IMR-90 (cell line): ENCODE measurements around the gene PPDPF. TPM values are rescaled to one million over a fixed set of nuclear protein-coding genes. Genes with fewer than 3 reads are reported as not detected.

ENCODE experiments used
- ATAC-seq: fragments of 200-7000 bp; cut with Tn5 transposase; 2 replicates; pipeline ENCODE4 v1.9.1; 2020; ENCODE audit warnings: low read depth, mild to moderate bottlenecking, moderate library complexity
- BruUV-seq: library from RNA; stranded (reverse); fragments of 400-500 nt; replicated peaks from 2 replicates; lab custom pipeline; 2021; lab: Mats Ljungman, UMichigan
- CTCF ChIA-PET: fragments of 300-600 bp; formaldehyde crosslinking; extraction: SDS; loops from one replicate; lab custom pipeline; 2021; ENCODE audit warnings: antibody characterized with exemption; lab: Yijun Ruan, JAX
- POLR2A ChIA-PET: fragments of 300-600 bp; sonication (Branson Sonifier 250); formaldehyde crosslinking; loops from one replicate; lab custom pipeline; 2022; ENCODE audit warnings: antibody characterized with exemption; ENCODE audit not compliant: unreplicated experiment; lab: Charles Lee
- DNase-seq: peaks from one replicate; pipeline ENCODE4 v3.0.0; 2013
- H2AFZ ChIP-seq: replicated peaks from 2 replicates; pipeline ENCODE3; 2013; ENCODE audit warnings: low read length, mild to moderate bottlenecking; ENCODE audit not compliant: poor library complexity
- H2AK5ac ChIP-seq: 2 replicates; pipeline ENCODE4 v1.6.1; 2013; ENCODE audit warnings: low read depth, low read length, inconsistent platforms
- H2AK9ac ChIP-seq: replicated peaks from 2 replicates; pipeline ENCODE3; 2013; ENCODE audit warnings: mild to moderate bottlenecking, low read depth, low read length, moderate library complexity; ENCODE audit not compliant: poor library complexity
- H2BK120ac ChIP-seq: 2 replicates; pipeline ENCODE4 v1.6.1; 2013; ENCODE audit warnings: low read depth, low read length, inconsistent platforms
- H2BK15ac ChIP-seq: 3 replicates; pipeline ENCODE4 v1.6.1; 2013; ENCODE audit warnings: low read depth, low read length, inconsistent platforms
- H2BK20ac ChIP-seq: 2 replicates; pipeline ENCODE4 v1.6.1; 2013; ENCODE audit warnings: low read depth, mild to moderate bottlenecking, inconsistent platforms, low read length, moderate library complexity
- H2BK5ac ChIP-seq: 2 replicates; pipeline ENCODE4 v1.6.1; 2013; ENCODE audit warnings: mild to moderate bottlenecking, low read depth, low read length, inconsistent platforms; ENCODE audit not compliant: poor library complexity, severe bottlenecking
- H3K14ac ChIP-seq: replicated peaks from 2 replicates; pipeline ENCODE4 v1.6.1; 2013; ENCODE audit warnings: low read depth, low read length, inconsistent platforms
- H3K18ac ChIP-seq: 2 replicates; pipeline ENCODE4 v1.6.1; 2013; ENCODE audit warnings: low read depth, low read length, control low read depth
- H3K23ac ChIP-seq: 2 replicates; pipeline ENCODE4 v1.6.1; 2013; ENCODE audit warnings: low read depth, low read length, inconsistent platforms
- H3K27ac ChIP-seq: 2 replicates; pipeline ENCODE4 v1.5.1; 2013; ENCODE audit warnings: mild to moderate bottlenecking, control low read depth, low read length; ENCODE audit not compliant: insufficient read depth
- H3K27me3 ChIP-seq: 2 replicates; pipeline ENCODE4 v1.6.1; 2013; ENCODE audit warnings: low read length; ENCODE audit not compliant: control insufficient read depth, insufficient read depth
- H3K36me3 ChIP-seq: 2 replicates; pipeline ENCODE4 v1.6.1; 2013; ENCODE audit warnings: low read length, mixed read lengths; ENCODE audit not compliant: control insufficient read depth, insufficient read depth
- H3K4ac ChIP-seq: 2 replicates; pipeline ENCODE4 v1.6.1; 2013; ENCODE audit warnings: low read depth, low read length, inconsistent platforms
- H3K4me1 ChIP-seq: 2 replicates; pipeline ENCODE4 v1.6.1; 2013; ENCODE audit warnings: low read length, mixed read lengths; ENCODE audit not compliant: control insufficient read depth, insufficient read depth
- H3K4me2 ChIP-seq: 2 replicates; pipeline ENCODE4 v1.6.1; 2013; ENCODE audit warnings: low read depth, mild to moderate bottlenecking, control low read depth, low read length, moderate library complexity
- H3K4me3 ChIP-seq: 2 replicates; pipeline ENCODE4 v1.5.1; 2013; ENCODE audit warnings: low read depth, mild to moderate bottlenecking, control low read depth, low read length, moderate library complexity; ENCODE audit not compliant: insufficient read depth
- H3K56ac ChIP-seq: 2 replicates; pipeline ENCODE4 v1.6.1; 2013; ENCODE audit warnings: low read length, inconsistent platforms; ENCODE audit not compliant: insufficient read depth; ENCODE audit errors: extremely low read depth
- H3K79me1 ChIP-seq, 2 experiments: 2 replicates each; pipeline ENCODE4 v1.6.1; 2013; ENCODE audit warnings: low read length in 2 of 2, inconsistent platforms in 1 of 2, low read depth in 1 of 2
- H3K9ac ChIP-seq: 2 replicates; pipeline ENCODE4 v1.6.1; 2013; ENCODE audit warnings: low read depth, low read length, control low read depth
- H3K9me1 ChIP-seq: 2 replicates; pipeline ENCODE4 v1.6.1; 2013; ENCODE audit warnings: low read length, inconsistent platforms; ENCODE audit not compliant: insufficient read depth
- H3K9me3 ChIP-seq: 2 replicates; pipeline ENCODE4 v1.6.1; 2013; ENCODE audit warnings: low read length; ENCODE audit not compliant: control insufficient read depth, insufficient read depth
- H4K20me1 ChIP-seq: 2 replicates; pipeline ENCODE4 v1.6.1; 2013; ENCODE audit warnings: low read length, inconsistent platforms; ENCODE audit not compliant: insufficient read depth
- H4K5ac ChIP-seq: 2 replicates; pipeline ENCODE4 v1.6.1; 2013; ENCODE audit warnings: mild to moderate bottlenecking, low read depth, low read length, control low read depth
- H4K8ac ChIP-seq, 2 experiments: 2 replicates each; pipeline ENCODE4 v1.6.1; 2013; ENCODE audit warnings: low read depth in 2 of 2, low read length in 2 of 2, control low read depth in 1 of 2, inconsistent platforms in 1 of 2
- H4K91ac ChIP-seq: 2 replicates; pipeline ENCODE4 v1.6.1; 2013; ENCODE audit warnings: low read depth, low read length, inconsistent platforms; ENCODE audit not compliant: insufficient read depth
- BHLHE40 ChIP-seq: fragments of 150-350 bp; IDR thresholded peaks from 2 replicates; pipeline ENCODE4 v1.6.1; 2016; ENCODE audit warnings: mild to moderate bottlenecking, low read depth, low read length
- CEBPB ChIP-seq: IDR thresholded peaks from 2 replicates; pipeline ENCODE4 v1.6.1; 2012; ENCODE audit warnings: low read depth, low read length, improper control_type of control experiment
- CHD1 ChIP-seq: IDR thresholded peaks from 2 replicates; pipeline ENCODE4 v1.6.1; 2012; ENCODE audit warnings: low read depth, low read length, improper control_type of control experiment
- FOS ChIP-seq: fragments of 150-350 bp; IDR thresholded peaks from 2 replicates; pipeline ENCODE4 v1.6.1; 2016; ENCODE audit warnings: low read depth, low read length
- MAFK ChIP-seq: IDR thresholded peaks from 2 replicates; pipeline ENCODE4 v1.6.1; 2012; ENCODE audit warnings: low read depth, low read length, improper control_type of control experiment
- MAZ ChIP-seq: IDR thresholded peaks from 2 replicates; pipeline ENCODE4 v1.6.1; 2012; ENCODE audit warnings: low read depth, mild to moderate bottlenecking, low read length, improper control_type of control experiment, moderate library complexity, borderline replicate concordance
- MXI1 ChIP-seq: IDR thresholded peaks from 2 replicates; pipeline ENCODE4 v1.6.1; 2012; ENCODE audit warnings: low read depth, mild to moderate bottlenecking, low read length, moderate library complexity, borderline replicate concordance
- NFE2L2 ChIP-seq: fragments of 150-350 bp; IDR thresholded peaks from 2 replicates; pipeline ENCODE4 v1.6.1; 2016; ENCODE audit warnings: low read depth, mild to moderate bottlenecking, low read length
- POLR2A ChIP-seq: IDR thresholded peaks from 2 replicates; pipeline ENCODE4 v1.6.1; 2012; ENCODE audit warnings: mild to moderate bottlenecking, low read depth, low read length
- RAD21 ChIP-seq: IDR thresholded peaks from 2 replicates; pipeline ENCODE4 v1.6.1; 2012; ENCODE audit warnings: low read length, improper control_type of control experiment
- RCOR1 ChIP-seq: IDR thresholded peaks from 2 replicates; pipeline ENCODE4 v1.6.1; 2012; ENCODE audit warnings: mild to moderate bottlenecking, low read length, improper control_type of control experiment; ENCODE audit not compliant: insufficient replicate concordance
- RFX5 ChIP-seq: IDR thresholded peaks from 2 replicates; pipeline ENCODE4 v1.8.0; 2012; ENCODE audit warnings: low read depth, mild to moderate bottlenecking, low read length, moderate library complexity
- SMC3 ChIP-seq: fragments of 150-350 bp; IDR thresholded peaks from 2 replicates; pipeline ENCODE4 v1.6.1; 2016; ENCODE audit warnings: low read depth, mild to moderate bottlenecking, antibody characterized with exemption, low read length, moderate library complexity
- WGBS, 2 experiments: methylation state at CpG; one replicate each; pipeline versions ENCODE4 v1.1.5 to v1.1.7; 2013; ENCODE audit warnings: missing lambda C conversion rate in 2 of 2; ENCODE audit not compliant: insufficient read length in 1 of 2; ENCODE audit errors: extremely low coverage in 2 of 2; 5-methylcytosine and 5-hydroxymethylcytosine counted together
- dilution Hi-C: fragments of 300-500 bp; cut with HindIII; formaldehyde crosslinking; loops from one replicate; pipeline ENCODE4 v1.14.3; 2018; ENCODE audit warnings: low sequenced_read_pairs; ENCODE audit not compliant: unreplicated experiment
- in situ Hi-C: fragments of 300-500 bp; cut with MboI; formaldehyde crosslinking; loops from 3 replicates; pipeline ENCODE4 v1.14.3; 2019; ENCODE audit warnings: low sequenced_read_pairs, inconsistent platforms, mixed read lengths
- intact Hi-C: fragments of 100-400 bp; cut with micrococcal nuclease; formaldehyde crosslinking; loops from 2 replicates; pipeline ENCODE4 v1.10.0; 2022
- polyA plus RNA-seq, 3 experiments: library from polyadenylated mRNA; depleted of rRNA; stranded (reverse); fragments of >200 nt; gene quantifications; 2 replicates each; pipeline ENCODE4 v1.2.3, GENCODE V29; 2012; ENCODE audit warnings: low replicate concordance in 1 of 3
- total RNA-seq: library from RNA; depleted of rRNA; stranded (reverse); fragments of >200 nt; gene quantifications from 2 replicates; pipeline ENCODE4 v1.2.3, GENCODE V29; 2012
- TF ChIP-seq, protein P1 (sequence below): fragments of 150-350 bp; IDR thresholded peaks from 2 replicates; pipeline ENCODE4 v1.6.1; 2017; ENCODE audit warnings: mild to moderate bottlenecking, antibody characterized with exemption, low read length, low read depth
- TF ChIP-seq, protein P2 (sequence below): conservative IDR thresholded peaks from 2 replicates; pipeline ENCODE4 v1.5.1; 2012; ENCODE audit warnings: mild to moderate bottlenecking, low read depth, low read length, improper control_type of control experiment
- TF ChIP-seq, protein P3 (sequence below): fragments of 150-350 bp; IDR thresholded peaks from 2 replicates; pipeline ENCODE4 v1.6.1; 2016; ENCODE audit warnings: low read depth, mild to moderate bottlenecking, low read length, moderate library complexity, borderline replicate concordance

PPDPF gene
- total and polyA plus RNA-seq, 2 of the 4 experiments (the other 2 are of a cell fraction): 12.9 to 171 TPM

DNA sequence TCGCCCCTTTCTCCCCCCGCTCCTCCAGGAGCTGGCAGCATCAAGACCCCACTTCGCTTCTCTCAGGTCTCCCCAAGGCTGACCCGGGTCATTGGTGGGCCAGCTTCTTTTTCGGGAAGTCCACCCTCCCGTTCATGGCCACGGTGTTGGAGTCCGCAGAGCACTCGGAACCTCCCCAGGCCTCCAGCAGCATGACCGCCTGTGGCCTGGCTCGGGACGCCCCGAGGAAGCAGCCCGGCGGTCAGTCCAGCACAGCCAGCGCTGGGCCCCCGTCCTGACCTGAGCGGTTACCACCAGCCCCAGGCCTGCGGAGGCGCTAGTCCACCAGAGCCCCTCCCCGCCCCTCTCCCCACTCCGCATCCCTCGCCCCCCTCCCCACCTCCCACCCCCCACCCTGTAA is 1.0 kb downstream of the PPDPF start:
- TF ChIP-seq CHD1 (no peak), POLR2A (no peak), MXI1 (no peak), BHLHE40 (no peak), FOS (no peak), MAZ (no peak), CEBPB (no peak), MAFK (no peak), RFX5 (no peak), RAD21 (no peak), SMC3 (no peak), NFE2L2 (no peak), RCOR1 (no peak)
- TF ChIP-seq, protein P1, sequence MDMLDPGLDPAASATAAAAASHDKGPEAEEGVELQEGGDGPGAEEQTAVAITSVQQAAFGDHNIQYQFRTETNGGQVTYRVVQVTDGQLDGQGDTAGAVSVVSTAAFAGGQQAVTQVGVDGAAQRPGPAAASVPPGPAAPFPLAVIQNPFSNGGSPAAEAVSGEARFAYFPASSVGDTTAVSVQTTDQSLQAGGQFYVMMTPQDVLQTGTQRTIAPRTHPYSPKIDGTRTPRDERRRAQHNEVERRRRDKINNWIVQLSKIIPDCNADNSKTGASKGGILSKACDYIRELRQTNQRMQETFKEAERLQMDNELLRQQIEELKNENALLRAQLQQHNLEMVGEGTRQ: no peak
- TF ChIP-seq, protein P2, sequence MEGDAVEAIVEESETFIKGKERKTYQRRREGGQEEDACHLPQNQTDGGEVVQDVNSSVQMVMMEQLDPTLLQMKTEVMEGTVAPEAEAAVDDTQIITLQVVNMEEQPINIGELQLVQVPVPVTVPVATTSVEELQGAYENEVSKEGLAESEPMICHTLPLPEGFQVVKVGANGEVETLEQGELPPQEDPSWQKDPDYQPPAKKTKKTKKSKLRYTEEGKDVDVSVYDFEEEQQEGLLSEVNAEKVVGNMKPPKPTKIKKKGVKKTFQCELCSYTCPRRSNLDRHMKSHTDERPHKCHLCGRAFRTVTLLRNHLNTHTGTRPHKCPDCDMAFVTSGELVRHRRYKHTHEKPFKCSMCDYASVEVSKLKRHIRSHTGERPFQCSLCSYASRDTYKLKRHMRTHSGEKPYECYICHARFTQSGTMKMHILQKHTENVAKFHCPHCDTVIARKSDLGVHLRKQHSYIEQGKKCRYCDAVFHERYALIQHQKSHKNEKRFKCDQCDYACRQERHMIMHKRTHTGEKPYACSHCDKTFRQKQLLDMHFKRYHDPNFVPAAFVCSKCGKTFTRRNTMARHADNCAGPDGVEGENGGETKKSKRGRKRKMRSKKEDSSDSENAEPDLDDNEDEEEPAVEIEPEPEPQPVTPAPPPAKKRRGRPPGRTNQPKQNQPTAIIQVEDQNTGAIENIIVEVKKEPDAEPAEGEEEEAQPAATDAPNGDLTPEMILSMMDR: no peak
- TF ChIP-seq, protein P3, sequence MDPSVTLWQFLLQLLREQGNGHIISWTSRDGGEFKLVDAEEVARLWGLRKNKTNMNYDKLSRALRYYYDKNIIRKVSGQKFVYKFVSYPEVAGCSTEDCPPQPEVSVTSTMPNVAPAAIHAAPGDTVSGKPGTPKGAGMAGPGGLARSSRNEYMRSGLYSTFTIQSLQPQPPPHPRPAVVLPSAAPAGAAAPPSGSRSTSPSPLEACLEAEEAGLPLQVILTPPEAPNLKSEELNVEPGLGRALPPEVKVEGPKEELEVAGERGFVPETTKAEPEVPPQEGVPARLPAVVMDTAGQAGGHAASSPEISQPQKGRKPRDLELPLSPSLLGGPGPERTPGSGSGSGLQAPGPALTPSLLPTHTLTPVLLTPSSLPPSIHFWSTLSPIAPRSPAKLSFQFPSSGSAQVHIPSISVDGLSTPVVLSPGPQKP: no peak
- Histone ChIP-seq H3K14ac (peak overlapping the region; percentile 78; the same call in 1 of the 2 replicates), H3K9me1 (peaks cover 11% of the 10 kb centered on the region; the same call in 1 of the 2 replicates), H3K27ac (peak overlapping the region; percentile 90), H4K5ac (no peak overlapping the region), H2BK15ac (no peak overlapping the region), H3K79me1 (peaks cover 19 to 38% of the 10 kb centered on the region in 2 experiments), H4K8ac (peak overlapping the region in 1 of 2 experiments; percentile 37; a peak in 1 of 4 replicates), H2AK9ac (peak overlapping the region; percentile 94), H3K56ac (no peak overlapping the region), H3K18ac (no peak overlapping the region), H3K4ac (peak overlapping the region; percentile 75; the same call in 1 of the 2 replicates), H3K23ac (peak overlapping the region; percentile 78; the same call in 1 of the 2 replicates), H3K27me3 (no peaks in the 10 kb centered on the region), H3K36me3 (peaks cover 23% of the 10 kb centered on the region), H4K20me1 (peaks cover 29% of the 10 kb centered on the region), H2BK20ac (no peak overlapping the region), H3K4me3 (peak overlapping the region; percentile 97), H2BK120ac (no peak overlapping the region), H2AK5ac (peak overlapping the region; percentile 59), H2BK5ac (no peak overlapping the region), H3K9ac (peak overlapping the region; percentile 89), H2AFZ (peak overlapping the region; percentile 89), H3K4me2 (peak overlapping the region; percentile 80), H3K4me1 (peaks cover 13% of the 10 kb centered on the region), H3K9me3 (no peaks in the 10 kb centered on the region), H4K91ac (no peak overlapping the region)
- POLR2A ChIA-PET: interaction anchor here (1.1 kb wide), 1 partner anchor 24 kb away, joined by 3 read pairs; no protein-coding TSS in a partner anchor
- BruUV-seq: no TSS peak
- DNase-seq (no peak), ATAC-seq (no peak)
- dilution Hi-C loops (no loop called here), in situ Hi-C loops (no loop called here), intact Hi-C loops (no loop called here)
- 6% methylated on average over 3 of the region's 23 CpGs; no CpG with 5 or more reads in 1 of the 2 experiments for WGBS, 2 experiments
- CTCF ChIA-PET: interaction anchor here (1.0 to 1.7 kb wide), 3 partner anchors 16 to 26 kb away, joined by 4 read pairs; partner anchors contain the start of gene PTK6
